Muscle layer of duodenum (tissue), 2 donors: ENCODE measurements around the gene SPATA4.

ENCODE experiments used
- H3K27ac ChIP-seq: one replicate; pipeline ENCODE4 v1.7.0; 2013; ENCODE audit warnings: mild to moderate bottlenecking, low read length
- H3K27me3 ChIP-seq: one replicate; pipeline ENCODE4 v1.7.0; 2013; ENCODE audit warnings: low read depth, mild to moderate bottlenecking, control low read depth, low read length
- H3K36me3 ChIP-seq, 2 donors: one replicate each; pipeline ENCODE4 v1.7.0; 2013; ENCODE audit warnings: low read length in 2 of 2, control low read depth in 1 of 2, mild to moderate bottlenecking in 1 of 2; ENCODE audit not compliant: insufficient read depth in 2 of 2, control insufficient read depth in 1 of 2
- H3K4me1 ChIP-seq, 2 donors: one replicate each; pipeline ENCODE4 v1.7.0; 2013; ENCODE audit warnings: low read length in 2 of 2, mild to moderate bottlenecking in 2 of 2, control low read depth in 1 of 2, moderate library complexity in 1 of 2; ENCODE audit not compliant: insufficient read depth in 2 of 2, control insufficient read depth in 1 of 2
- H3K4me3 ChIP-seq, 2 donors: one replicate each; pipeline ENCODE4 v1.7.0; 2013; ENCODE audit warnings: low read length in 2 of 2, low read depth in 1 of 2, mild to moderate bottlenecking in 1 of 2
- H3K9me3 ChIP-seq, 2 donors: one replicate each; pipeline ENCODE4 v1.7.0; 2013; ENCODE audit warnings: low read length in 2 of 2, control low read depth in 1 of 2, mild to moderate bottlenecking in 1 of 2; ENCODE audit not compliant: control insufficient read depth in 1 of 2
- donor health status: healthy.

The SPATA4 gene

DNA sequence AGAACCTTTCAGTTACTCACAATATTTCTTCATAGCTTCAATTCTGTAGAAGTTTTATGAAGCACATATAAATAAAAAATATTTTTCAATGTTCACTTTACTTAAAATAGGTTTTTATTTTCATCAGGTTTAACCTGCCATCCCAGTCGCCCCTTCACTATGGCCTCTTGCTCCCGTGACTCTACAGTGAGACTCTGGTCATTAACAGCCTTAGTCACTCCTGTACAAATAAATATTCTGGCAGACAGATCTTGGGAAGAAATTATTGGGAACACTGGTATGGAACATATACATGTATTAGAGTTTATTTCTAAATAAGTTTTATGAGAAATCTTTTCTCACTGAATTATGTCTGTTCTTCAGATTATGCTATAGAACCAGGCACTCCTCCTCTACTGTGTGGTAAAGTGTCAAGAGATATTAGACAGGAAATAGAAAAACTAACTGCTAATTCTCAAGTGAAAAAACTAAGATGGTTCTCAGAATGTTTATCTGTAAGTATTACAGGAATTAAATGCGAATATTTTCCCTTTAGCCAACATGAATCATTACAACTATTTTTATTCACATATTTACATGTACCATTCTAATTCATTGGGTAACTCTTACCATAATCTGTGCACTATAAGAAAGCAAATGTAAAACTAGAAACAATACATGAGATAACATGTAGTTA lies 45.6 kb downstream of the SPATA4 start:
- H3K27me3 ChIP-seq, result no peaks in the 10 kb centered on the region
- no peaks in the 10 kb centered on the region for H3K36me3 ChIP-seq
- H3K9me3 ChIP-seq, result no peaks in the 10 kb centered on the region
- H3K4me1 ChIP-seq, result no peaks in the 10 kb centered on the region
- no peak overlapping the region for H3K4me3 ChIP-seq
- no peak overlapping the region for H3K27ac ChIP-seq

DNA sequence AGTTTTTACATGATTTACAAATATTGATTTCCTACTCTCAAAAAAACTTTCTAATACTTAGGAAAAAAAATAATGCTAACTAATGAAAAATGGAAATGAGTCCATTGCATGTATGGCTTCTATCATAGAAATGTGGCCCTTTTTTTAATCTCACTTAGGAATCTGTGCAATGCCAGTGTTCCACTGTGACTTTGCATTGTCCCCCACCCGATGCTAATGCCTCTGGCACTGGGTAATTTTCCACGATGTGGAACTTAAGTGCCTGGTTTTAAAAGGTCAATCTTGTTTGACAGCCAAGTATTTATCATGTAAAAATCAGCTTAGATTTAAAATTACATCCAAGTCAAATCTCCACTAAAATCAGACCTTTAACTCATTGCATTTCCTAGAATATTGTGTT lies 53.1 kb downstream of the SPATA4 start:
- Histone ChIP-seq H3K27ac (no peak overlapping the region), H3K4me3 (no peak overlapping the region), H3K9me3 (no peaks in the 10 kb centered on the region), H3K4me1 (no peaks in the 10 kb centered on the region), H3K27me3 (no peaks in the 10 kb centered on the region), H3K36me3 (no peaks in the 10 kb centered on the region)

DNA sequence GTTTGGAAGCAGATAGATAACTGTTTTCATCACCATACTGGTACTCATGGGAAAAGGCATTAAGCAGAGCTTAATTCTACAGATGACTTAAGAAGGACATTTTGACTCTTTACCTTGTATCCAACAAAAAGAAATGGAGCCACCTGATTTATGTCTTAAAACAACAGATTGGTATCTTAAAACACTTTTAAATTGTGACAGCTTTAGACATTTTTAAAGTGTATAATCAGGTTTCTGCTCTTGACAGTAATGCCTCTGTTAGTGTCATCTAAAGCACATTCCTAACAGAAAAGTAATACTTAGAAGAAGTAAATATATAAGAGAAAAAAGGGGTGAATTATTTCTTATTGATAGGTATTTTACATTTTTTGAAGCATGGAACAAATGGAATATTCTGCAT lies 55.9 kb downstream of the SPATA4 start:
- Histone ChIP-seq H3K4me3 (no peak overlapping the region), H3K36me3 (no peaks in the 10 kb centered on the region), H3K27ac (no peak overlapping the region), H3K27me3 (no peaks in the 10 kb centered on the region), H3K4me1 (no peaks in the 10 kb centered on the region), H3K9me3 (no peaks in the 10 kb centered on the region)

DNA sequence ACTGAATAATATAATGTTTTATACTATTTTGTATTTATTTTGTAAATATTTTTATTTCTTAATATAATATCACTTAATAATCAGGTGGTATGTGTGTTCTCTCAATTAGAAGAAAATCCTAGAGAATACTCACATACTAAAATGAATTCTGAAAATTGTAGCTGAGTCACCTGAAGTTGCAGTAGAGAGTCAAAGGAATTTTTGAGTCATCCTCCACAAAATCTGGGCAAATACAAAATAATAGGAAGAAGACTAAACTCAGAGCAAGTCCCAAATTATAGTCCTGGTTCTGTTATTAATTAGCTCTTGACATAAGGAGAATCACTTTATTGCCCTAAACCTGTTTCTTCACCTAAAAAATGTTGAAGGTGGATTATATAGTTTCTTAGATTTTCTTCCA lies 57.8 kb downstream of the SPATA4 start:
- Histone ChIP-seq H3K27ac (no peak overlapping the region), H3K27me3 (no peaks in the 10 kb centered on the region), H3K36me3 (no peaks in the 10 kb centered on the region), H3K9me3 (no peaks in the 10 kb centered on the region), H3K4me3 (no peak overlapping the region), H3K4me1 (no peaks in the 10 kb centered on the region)

DNA sequence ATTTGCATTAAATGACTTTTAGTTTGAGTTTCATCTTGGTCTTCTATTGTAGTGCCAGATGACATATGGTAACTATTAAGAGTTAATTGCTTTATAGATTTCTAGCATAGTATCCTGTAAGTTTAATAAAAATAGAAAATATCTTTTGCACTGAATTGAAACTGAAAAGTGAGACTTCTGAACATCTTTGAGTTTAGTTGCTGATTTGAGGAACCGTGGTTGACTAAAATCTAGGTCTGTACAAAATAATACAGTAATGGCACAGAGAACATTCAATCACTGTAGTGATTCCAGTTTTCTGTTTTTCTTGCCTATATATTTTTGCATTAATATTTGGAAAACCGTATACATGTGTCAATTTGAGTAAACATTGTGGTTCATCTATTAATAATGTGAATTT lies 60.7 kb downstream of the SPATA4 start:
- H3K27ac ChIP-seq, result no peak overlapping the region

More for the DNA sequence above, 60.7 kb downstream of the SPATA4 start:
- Histone ChIP-seq H3K27me3 (no peaks in the 10 kb centered on the region), H3K4me1 (no peaks in the 10 kb centered on the region), H3K9me3 (no peaks in the 10 kb centered on the region), H3K36me3 (no peaks in the 10 kb centered on the region), H3K4me3 (no peak overlapping the region)
